H54 (cell line): ENCODE results near the gene MRPS26.
"Not testable (repeated sequence)": the region's sequence is repeated elsewhere in the genome, so short reads cannot be mapped to it uniquely, and the experiment has no call there.

ENCODE experiments used
- DNase-seq: peaks from one replicate; pipeline ENCODE4 v3.0.0; 2011; ENCODE audit warnings: low spot score, mixed read lengths; ENCODE audit not compliant: insufficient read length
- FAIRE-seq: peaks from 3 replicates; lab custom pipeline; 2011; peaks lifted over from hg19 to GRCh38; lab: Jason Lieb, UNC
- POLR2A ChIP-seq: IDR thresholded peaks from 2 replicates; pipeline ENCODE4 v1.6.1; 2011; ENCODE audit warnings: low read depth, mild to moderate bottlenecking, low read length

MRPS26 gene

DNA sequence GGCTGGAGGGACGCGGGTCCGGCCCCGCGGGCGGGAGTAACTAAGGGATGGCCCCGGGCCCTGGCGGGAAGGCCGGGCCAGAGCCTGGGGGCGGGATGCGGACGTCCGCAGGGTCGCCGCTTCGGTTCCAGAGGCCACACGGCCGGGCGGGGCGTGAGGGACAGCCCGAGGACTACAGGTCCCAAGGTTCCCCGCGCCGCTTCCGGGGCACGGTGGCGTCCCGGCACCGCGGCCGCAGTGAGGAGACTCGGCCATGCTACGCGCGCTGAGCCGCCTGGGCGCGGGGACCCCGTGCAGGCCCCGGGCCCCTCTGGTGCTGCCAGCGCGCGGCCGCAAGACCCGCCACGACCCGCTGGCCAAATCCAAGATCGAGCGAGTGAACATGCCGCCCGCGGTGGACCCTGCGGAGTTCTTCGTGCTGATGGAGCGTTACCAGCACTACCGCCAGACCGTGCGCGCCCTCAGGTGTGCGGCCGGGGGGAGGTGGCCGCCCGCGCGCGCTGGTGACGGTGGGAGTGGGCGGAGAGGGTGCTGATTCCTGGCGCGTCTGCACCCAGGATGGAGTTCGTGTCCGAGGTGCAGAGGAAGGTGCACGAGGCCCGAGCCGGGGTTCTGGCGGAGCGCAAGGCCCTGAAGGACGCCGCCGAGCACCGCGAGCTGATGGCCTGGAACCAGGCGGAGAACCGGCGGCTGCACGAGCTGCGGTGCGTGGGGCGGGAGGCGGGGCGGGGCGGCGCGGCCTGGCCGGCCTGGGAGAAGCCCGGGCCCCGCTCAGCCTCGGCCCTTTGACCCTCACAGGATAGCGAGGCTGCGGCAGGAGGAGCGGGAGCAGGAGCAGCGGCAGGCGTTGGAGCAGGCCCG, at the start of gene MRPS26:
Gene MRPS26, plus strand, starts transcription at position 237 of the 861 bp plus-strand sequence. Its CDS starts 17 bp downstream, at position 254.
- TF ChIP-seq POLR2A = peak; percentile 64
- FAIRE-seq (no peak), DNase-seq (peak; percentile 94)

DNA sequence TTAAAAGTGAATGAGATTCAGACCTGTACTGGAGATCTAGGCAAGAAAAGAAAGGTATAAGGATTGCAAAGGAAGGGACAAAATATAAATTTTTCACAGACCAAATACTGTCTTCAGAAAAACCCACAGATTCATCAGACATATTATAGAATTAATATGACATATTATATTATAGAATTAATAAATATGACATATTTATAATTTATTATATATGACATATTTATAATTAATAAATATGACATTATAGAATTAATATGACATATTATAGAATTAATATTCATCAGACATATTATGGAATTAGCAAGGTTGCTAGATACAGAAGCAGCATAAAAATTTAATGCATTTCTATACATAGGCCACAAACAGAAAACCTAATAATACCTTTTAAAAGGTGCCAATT, 47.1 kb upstream of the MRPS26 start:
- no peak for DNase-seq
- no peak for TF ChIP-seq POLR2A
- no peak for FAIRE-seq

DNA sequence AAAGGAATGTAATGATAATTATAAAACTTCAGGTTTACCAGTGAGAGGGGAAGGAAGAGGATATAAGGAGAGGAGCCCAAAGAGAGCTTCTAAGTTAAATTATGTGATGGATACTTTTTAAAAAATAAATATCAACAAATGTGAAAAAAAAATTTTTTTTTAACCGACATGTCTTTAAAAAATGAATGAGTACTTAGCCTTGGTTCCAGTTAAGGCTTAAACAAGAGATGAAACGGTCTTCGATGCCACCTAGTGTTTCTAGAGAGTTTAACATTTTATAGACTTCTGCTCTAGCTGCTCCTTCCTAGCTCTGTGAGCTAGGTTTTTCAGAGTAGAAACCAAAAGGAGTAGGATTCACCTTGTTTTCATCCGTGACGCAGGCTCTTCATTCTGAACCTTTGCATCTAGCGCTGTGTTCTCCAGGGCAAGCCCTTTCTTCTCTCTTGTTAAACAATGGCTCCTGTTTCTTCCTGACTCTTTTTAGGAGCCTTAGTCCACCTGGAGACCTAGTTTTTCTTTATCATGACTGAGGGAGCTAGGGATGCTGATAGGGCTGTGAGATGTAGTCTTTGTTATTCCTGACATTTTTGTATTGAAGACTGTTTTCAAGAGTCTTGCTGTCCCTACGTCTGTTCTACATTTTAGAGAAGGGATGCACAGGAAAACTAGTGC, 44.9 kb upstream of the MRPS26 start:
- DNase-seq (no peak), FAIRE-seq (peak; percentile 73)
- TF ChIP-seq POLR2A = no peak

DNA sequence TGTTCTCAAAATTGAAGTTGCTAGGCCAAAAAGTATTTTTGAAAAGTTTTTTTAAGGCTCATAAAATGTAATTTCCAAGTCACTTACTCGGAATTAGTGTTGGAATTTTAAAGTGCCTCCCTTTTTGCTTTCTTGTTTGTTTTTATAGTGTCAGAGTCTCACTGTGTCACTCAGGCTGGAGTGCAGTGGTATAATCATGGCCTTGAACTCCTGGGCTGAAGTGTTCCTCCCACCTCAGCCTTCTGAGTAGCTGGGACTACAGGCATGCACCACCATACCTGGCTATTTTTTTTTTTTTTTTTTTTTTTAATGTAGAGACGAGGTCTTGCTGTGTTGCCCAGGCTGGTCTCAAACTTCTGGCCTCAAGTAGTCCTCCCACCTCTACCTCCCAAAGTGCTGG, 42.4 kb upstream of the MRPS26 start:
- no peak for TF ChIP-seq POLR2A
- FAIRE-seq (no peak), DNase-seq (no peak)

DNA sequence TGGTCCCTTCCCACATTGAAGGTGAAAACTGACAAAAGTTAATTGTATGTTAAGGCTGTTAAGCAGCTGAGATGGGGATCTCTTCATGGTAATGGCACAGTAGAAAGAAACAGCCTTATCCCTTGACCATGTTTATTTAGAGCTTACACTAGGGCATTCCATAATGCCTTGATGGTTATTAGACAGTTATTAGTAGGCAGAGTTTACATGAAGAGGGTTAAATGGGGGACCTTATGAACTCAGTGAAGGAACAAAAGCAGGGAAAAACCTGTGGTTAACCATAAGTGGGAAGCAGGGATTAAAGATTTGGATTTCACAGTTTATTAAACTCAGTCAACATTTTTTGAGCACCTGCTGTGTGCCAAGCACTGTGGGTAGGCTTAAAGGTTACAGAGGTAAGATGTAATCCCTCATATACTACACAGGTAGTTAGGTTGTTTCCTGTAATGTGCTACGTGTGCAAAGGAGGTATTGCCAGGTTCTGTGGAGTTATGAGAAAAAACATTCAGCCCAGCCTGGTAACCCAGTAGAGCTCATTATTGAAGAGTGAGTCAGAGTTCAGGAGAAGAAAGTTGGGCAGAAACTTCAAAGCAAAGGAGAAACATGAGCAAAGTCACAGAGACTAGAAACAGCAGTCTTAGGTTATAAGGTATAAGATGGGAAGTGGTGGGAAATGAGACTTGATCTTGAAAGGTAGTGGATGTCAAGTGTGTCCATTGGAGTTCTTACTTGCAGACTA, 34.7 kb upstream of the MRPS26 start:
- DNase-seq (peak; percentile 68), FAIRE-seq (peak; percentile 62)
- TF ChIP-seq POLR2A = no peak

DNA sequence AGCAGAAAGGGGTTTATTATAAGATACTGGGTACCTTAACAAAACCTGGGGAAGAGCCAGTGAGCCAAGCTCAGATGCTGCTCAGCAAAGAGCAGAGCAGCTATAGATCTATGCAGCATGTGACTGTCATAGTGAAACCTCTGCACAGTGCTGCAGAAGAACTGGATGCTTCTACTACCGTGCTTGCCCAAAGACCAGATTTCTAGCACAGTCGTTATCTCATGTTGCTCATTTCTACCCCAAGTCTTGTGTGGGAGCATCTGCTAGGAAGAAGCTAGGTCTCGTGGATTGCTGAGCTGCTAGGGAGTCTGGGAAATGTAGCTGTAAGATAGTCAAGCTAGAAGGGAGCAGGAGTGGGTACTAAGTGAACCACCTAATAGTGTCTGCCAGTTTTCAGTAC, 34.1 kb upstream of the MRPS26 start:
- FAIRE-seq (no peak), DNase-seq (no peak)
- no peak for TF ChIP-seq POLR2A

DNA sequence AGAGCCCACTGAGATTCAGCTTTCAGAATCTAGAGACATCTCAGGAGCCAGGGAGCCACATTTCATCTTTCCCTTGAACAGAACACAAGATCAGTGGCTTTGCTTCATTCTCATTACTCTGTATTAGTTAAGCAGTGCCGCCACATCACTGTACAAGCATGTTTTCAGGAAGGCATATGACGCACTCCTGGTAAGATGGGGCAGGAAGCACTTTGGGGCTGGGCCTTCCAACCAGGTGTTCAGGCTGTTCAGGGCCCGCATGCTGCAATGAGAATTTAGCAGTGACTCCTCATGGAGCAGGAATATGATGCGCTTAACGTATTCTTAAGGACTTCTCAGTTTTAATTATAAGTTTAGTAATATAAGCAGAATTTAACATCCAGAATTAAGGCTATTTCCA, 32.1 kb upstream of the MRPS26 start:
- TF ChIP-seq POLR2A = no peak
- FAIRE-seq (no peak), DNase-seq (no peak)

DNA sequence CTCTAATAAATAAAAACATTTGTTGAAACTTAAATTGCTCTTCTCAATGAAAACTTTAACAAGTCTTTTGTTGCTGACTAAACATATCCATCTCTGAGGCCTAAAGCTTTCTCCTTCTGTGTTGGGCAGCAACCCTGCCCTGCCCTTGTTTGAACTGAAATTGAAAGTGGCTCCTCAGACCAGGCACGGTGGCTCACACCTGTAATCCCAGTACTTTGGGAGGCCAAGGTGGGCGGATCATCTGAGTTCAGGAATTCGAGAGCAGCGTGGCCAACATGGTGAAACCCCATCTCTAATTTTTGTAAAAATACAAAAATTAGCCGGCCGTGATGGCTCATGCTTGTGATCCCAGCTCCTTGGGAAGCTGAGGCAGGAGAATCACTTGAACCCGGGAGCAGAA, 31.7 kb upstream of the MRPS26 start:
- TF ChIP-seq POLR2A = no peak
- DNase-seq = no peak

DNA sequence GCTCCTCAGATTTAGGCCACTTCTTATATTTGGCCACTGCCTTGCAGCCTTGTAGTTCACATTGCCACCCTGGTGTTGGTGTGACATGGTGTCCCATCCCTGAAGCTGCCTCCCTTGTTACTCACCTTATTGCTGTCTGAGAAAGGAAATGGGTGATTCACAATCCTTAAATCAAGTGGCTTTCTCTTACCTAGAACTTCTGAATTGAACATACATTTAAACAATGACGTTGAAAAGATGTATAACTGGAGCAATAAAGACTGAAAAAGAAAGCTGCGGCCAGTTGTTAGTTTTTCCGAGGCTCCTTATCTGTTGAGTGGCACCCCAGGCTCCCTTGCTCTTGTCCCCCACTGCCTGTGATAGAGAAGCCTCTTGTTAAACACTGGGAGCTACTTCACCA, 31.2 kb upstream of the MRPS26 start:
- FAIRE-seq = no peak
- TF ChIP-seq POLR2A = no peak
- no peak for DNase-seq

More for the DNA sequence above, 31.7 kb upstream of the MRPS26 start:
- FAIRE-seq = no peak

DNA sequence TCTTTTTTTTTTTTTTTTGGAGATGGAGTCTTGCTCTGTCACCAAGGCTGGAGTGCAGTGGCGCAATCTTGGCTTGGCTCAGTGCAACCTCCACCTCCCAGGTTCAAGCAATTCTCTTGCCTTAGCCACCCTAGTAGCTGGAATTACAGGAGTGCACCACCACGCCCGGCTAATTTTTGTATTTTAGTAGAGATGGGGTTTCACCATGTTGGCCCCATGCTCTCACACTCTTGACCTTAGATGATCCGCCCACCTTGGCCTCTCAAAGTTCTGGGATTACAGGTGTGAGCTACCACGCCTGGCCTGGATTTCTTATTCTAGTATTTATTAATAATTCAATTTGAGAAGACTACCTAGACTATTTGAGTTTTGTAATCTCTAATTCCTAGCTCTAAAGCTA, 30.6 kb upstream of the MRPS26 start:
- DNase-seq, FAIRE-seq: not testable (repeated sequence)

DNA sequence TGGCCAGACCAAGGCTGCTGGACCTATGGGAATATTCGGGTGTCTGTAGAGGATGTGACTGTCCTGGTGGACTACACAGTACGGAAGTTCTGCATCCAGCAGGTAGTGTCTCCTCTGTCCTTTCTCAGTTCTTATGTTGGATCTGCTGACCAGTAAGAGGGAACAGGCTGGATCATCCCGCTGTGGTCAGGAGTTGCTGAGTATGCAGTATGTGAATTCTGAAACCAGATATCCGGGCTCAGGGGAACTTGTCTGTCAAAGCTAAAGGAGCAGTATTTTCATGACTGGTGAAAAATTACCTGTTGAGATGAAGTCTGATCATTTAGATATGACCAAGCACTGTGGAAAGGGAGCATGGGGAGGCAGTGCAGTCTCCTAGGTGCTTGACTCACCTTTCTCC, 24.5 kb upstream of the MRPS26 start:
- FAIRE-seq (no peak), DNase-seq (no peak)
- no peak for TF ChIP-seq POLR2A

DNA sequence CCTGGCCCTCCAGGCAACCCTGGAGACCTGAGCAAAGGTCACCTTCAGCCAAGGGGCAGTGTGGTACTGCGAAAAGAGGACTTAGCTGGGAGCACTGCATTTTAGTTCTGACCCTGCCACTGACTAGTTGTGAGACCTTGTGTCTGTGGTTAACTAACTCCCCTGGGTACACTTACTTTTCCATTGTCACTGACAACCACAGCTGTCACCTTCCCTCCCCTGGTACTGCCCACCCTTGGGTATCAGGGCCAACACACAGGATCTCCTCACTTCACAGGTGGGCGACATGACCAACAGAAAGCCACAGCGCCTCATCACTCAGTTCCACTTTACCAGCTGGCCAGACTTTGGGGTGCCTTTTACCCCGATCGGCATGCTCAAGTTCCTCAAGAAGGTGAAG, 24.1 kb upstream of the MRPS26 start:
- TF ChIP-seq POLR2A = no peak
- FAIRE-seq = no peak
- no peak for DNase-seq

DNA sequence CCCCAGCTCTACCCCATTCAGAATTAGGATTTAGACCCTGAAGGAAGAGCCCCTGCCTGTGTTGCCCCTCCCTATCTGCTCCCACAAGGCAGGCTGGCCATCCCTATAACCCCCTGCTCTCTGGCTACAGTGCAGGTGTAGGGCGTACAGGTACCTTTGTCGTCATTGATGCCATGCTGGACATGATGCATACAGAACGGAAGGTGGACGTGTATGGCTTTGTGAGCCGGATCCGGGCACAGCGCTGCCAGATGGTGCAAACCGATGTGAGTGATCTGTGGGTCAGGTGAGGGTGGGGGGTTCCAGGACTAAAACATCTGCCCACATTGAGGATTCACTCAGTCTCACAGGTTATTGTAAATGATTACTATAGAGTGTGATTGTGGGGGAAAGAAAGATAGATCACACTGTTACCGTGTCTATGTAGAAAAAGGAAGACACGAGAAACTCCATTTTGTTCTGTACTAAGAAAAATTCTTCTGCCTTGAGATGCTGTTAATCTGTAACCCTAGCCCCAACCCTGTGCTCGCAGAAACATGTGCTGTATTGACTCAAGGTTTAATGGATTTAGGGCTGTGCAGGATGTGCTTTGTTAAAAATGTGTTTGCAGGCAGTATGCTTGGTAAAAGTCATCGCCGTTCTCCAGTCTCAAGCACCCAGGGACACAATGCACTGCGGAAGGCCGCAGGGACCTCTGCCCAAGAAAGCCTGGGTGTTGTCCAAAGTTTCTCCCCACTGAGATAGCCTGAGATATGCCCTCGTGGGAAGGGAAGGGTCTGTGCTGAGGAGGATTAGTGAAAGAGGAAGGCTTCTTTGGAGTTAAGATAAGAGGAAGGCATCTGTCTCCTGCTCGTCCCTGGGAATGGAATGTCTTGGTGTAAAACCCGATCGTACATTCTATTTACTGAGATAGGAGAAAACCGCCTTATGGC, 23.0 kb upstream of the MRPS26 start:
- FAIRE-seq, DNase-seq: not testable (repeated sequence)
